ENCODE measurements around the gene SLC7A5.

- no peak for TF ChIP-seq POLR2AphosphoS5 (IDR thresholded peaks at IDR 0.05)
- TF ChIP-seq, protein P1, sequence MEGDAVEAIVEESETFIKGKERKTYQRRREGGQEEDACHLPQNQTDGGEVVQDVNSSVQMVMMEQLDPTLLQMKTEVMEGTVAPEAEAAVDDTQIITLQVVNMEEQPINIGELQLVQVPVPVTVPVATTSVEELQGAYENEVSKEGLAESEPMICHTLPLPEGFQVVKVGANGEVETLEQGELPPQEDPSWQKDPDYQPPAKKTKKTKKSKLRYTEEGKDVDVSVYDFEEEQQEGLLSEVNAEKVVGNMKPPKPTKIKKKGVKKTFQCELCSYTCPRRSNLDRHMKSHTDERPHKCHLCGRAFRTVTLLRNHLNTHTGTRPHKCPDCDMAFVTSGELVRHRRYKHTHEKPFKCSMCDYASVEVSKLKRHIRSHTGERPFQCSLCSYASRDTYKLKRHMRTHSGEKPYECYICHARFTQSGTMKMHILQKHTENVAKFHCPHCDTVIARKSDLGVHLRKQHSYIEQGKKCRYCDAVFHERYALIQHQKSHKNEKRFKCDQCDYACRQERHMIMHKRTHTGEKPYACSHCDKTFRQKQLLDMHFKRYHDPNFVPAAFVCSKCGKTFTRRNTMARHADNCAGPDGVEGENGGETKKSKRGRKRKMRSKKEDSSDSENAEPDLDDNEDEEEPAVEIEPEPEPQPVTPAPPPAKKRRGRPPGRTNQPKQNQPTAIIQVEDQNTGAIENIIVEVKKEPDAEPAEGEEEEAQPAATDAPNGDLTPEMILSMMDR (IDR thresholded peaks at IDR 0.05), result no peak
- no peak for TF ChIP-seq POLR2A (IDR thresholded peaks at IDR 0.05)
- no peak for TF ChIP-seq EP300 (IDR thresholded peaks at IDR 0.05)
These were observed 41.0 kb downstream of the SLC7A5 start for GRCh38 chr16:87828071-87828906.
